ENCODE measurements around the gene SETD3.

- TF ChIP-seq TEAD4 (IDR thresholded peaks at IDR 0.05; ENCODE audit: low read depth, low read length) (no peak), SAP30 (IDR thresholded peaks at IDR 0.05; ENCODE audit: insufficient read depth, insufficient replicate concordance, low read length) (no peak), POLR2A (IDR thresholded peaks at IDR 0.05; ENCODE audit: control extremely low read depth in 1 of 2, low read depth in 2 of 2, low read length in 2 of 2) (no peak), CTCF (IDR thresholded peaks at IDR 0.05; ENCODE audit: control extremely low read depth in 1 of 3, insufficient read depth in 1 of 3, low read depth in 1 of 3, low read length in 3 of 3) (no peak)
These were observed 29.4 kb upstream of the SETD3 start for GRCh38 chr14:99509871-99510555.

Measured in H1 (cell line).